Ovary (tissue), 3 donors: ENCODE measurements around the gene MEI1.

Experiments used
- EP300 ChIP-seq: sonication (generic); formaldehyde crosslinking; IDR thresholded peaks from one replicate; pipeline ENCODE4 v1.6.1; 2017; ENCODE audit warnings: antibody characterized with exemption
- POLR2A ChIP-seq: fragments of 450-650 bp; IDR thresholded peaks from one replicate; pipeline ENCODE4 v1.6.1; 2017; ENCODE audit warnings: antibody characterized with exemption, mild to moderate bottlenecking, moderate library complexity
- TF ChIP-seq, protein P1 (sequence below), 3 donors: fragments of 450-650 bp in 2 of 3; fragments of 200-600 bp in 1 of 3; IDR thresholded peaks; one replicate each; pipeline versions ENCODE4 v1.5.1 to v1.8.0; 2016 to 2022; ENCODE audit warnings: antibody characterized with exemption in 3 of 3, mild to moderate bottlenecking in 1 of 3
- donor health status: DM: no; HTN: no; CAD: no.

DNA sequence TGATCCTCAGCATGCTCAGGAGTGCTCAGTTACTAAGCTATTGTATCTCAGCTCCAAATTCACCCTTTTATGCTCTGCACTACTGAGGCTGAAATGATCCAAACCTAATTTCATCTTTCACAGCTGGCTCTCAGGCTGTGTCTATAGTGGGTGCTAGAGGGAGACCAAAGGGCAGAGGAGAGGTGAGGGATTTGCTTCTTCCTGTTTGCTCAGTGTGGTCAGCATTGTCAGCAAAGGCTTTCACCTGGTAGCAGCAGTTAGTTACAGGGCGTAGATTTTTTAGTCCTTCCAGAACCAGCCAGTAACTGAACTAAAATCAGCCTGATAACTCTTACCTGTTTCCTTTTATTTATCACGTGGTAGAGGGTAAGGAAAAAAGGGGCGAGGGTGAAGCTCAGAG, 45.0 kb upstream of the MEI1 start:
- TF ChIP-seq EP300 (no peak), POLR2A (no peak)
- TF ChIP-seq, protein P1, sequence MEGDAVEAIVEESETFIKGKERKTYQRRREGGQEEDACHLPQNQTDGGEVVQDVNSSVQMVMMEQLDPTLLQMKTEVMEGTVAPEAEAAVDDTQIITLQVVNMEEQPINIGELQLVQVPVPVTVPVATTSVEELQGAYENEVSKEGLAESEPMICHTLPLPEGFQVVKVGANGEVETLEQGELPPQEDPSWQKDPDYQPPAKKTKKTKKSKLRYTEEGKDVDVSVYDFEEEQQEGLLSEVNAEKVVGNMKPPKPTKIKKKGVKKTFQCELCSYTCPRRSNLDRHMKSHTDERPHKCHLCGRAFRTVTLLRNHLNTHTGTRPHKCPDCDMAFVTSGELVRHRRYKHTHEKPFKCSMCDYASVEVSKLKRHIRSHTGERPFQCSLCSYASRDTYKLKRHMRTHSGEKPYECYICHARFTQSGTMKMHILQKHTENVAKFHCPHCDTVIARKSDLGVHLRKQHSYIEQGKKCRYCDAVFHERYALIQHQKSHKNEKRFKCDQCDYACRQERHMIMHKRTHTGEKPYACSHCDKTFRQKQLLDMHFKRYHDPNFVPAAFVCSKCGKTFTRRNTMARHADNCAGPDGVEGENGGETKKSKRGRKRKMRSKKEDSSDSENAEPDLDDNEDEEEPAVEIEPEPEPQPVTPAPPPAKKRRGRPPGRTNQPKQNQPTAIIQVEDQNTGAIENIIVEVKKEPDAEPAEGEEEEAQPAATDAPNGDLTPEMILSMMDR (IDR thresholded peaks at IDR 0.05) = no peak
